NCI-H1105 treated with DMSO at 0.1 percent for 48 hours (cell line): ENCODE data around the gene FGGY.
"Not testable (repeated sequence)": the region's sequence is repeated elsewhere in the genome, so short reads cannot be mapped to it uniquely, and the experiment has no call there.

ENCODE experiments used
- DNase-seq: peaks from one replicate; lab custom pipeline; 2025; lab: John Stamatoyannopoulos, UW

FGGY gene, protein sequence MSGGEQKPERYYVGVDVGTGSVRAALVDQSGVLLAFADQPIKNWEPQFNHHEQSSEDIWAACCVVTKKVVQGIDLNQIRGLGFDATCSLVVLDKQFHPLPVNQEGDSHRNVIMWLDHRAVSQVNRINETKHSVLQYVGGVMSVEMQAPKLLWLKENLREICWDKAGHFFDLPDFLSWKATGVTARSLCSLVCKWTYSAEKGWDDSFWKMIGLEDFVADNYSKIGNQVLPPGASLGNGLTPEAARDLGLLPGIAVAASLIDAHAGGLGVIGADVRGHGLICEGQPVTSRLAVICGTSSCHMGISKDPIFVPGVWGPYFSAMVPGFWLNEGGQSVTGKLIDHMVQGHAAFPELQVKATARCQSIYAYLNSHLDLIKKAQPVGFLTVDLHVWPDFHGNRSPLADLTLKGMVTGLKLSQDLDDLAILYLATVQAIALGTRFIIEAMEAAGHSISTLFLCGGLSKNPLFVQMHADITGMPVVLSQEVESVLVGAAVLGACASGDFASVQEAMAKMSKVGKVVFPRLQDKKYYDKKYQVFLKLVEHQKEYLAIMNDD

GRCh38 chr1:59296358-59297256, at the start of gene FGGY:
FGGY (plus strand) TSS chr1:59297094; CDS start chr1:59321550, 24,456 bp downstream.
- no peak for DNase-seq

DNA sequence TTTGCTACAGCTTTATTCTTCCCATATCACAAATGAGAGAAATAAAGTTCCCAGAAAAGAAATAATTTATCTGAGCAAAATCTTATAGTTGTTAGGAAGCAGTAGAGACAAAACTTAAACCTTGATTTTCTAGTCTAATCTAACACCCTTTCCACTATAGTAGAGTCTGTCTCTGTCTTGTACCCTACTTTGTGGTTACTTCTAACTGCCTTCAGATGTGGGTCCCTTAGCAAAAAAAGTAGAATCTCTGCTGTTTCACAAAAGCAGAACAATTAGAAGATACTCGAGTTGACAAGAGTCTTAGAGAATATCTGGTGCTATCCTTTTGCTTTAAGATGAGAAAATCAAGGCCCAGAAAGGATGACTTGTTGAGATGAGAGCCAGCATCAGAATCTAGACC, 48.1 kb upstream of the FGGY start:
- no peak for DNase-seq

- DNase-seq, result no peak
Measured at GRCh38 chr1:59249396-59250137, 47.3 kb upstream of the FGGY start.

- not testable (repeated sequence) for DNase-seq
Measured at GRCh38 chr1:59251061-59251460, 45.8 kb upstream of the FGGY start.

- DNase-seq, result not testable (repeated sequence)
Measured at GRCh38 chr1:59256429-59256828, 40.5 kb upstream of the FGGY start.

- DNase-seq, result no peak
Measured at GRCh38 chr1:59258412-59259032, 38.4 kb upstream of the FGGY start.

DNA sequence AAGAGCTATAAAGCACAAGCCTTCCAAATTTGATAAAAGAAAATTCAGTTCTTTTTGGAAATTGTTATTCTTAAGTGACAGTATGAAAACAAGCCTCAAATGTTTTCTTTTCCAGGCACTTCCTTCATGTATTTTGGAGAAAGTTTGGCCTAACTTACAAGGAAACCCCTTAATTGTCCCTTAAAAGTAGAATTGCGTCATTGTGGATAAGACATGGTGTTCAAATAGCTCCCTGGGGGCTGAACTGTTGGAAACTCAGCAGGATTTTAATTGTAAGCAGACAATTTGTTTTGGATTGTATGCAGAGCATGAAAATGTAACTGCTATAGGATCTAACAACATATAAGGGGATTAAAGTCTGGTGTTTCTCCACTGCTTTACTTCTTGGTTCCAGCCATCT, 35.4 kb upstream of the FGGY start:
- no peak for DNase-seq

DNA sequence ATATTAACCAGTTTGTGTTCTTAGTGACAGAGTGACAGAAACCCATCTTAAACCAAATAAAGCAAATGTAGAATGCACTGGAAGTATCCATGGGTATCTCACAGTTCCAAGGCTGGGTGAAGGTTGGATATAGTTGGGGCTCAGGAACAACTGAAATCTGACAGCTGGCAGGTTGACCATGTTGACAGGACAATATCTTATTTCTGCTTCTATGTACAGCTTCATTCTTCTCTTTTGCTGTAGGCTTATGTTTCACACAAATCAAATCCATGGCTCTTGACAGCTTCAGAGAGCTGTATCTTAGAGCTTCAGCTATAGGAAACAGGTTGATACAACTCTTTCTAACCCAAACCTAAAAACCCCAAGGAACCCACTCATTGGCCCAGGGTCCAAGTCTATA, 34.3 kb upstream of the FGGY start:
- DNase-seq, result no peak

GRCh38 chr1:59263111-59263510, 33.8 kb upstream of the FGGY start:
- DNase-seq, result no peak

DNA sequence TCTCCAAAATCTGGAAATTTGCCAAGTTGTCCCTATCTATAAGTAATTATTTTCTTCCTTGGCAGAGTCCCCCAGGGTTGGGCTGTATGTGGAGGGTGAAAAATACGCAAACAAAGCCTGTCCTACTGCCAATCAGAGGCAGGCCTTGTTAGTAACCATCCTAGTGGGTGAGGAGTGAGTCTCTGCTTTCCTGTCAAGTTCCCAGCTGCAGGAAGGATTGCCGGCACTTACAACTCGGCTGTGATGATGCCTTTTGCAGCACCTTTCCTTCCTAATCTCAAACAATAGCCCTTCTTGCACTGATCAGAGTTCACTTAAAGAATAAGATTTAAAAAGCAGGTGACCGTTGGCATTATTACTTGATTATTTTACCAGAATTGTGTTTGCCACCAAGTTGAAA, 31.3 kb upstream of the FGGY start:
- DNase-seq, result no peak

DNA sequence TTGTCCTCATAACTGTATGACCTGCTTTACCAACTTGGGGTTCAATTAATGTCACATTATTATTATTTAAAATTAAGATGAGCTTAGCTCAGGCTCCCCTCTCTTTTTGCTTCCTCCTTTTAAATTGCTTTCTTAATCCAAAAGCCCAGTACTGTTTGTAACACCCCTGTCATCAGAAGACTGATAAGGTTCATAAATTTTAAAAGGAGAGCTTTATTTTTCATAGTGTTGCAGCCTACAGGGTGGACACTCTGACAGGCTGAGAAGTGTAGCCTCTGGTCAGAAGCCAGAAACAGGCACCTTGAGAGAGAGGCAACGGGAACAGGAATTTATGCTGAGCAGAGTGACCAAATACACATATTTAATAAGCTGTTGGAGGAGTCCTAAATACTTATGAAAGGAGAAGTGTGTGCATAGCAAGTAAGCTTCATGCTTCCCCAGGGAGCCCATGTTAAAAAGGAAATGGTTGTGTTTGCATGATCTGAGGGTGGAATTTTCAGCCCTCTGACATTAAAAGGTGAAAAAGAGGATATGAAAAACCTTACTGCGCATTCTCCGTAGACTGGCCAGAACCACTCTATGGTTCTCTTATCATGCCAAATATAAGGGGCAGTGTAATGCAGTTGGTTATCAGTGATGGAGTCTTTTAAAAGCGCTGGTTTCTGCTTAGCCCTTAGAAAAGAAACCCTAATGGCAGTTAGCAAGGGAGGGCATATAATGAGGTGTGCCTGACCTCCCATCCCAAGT, 30.5 kb upstream of the FGGY start:
- DNase-seq, result no peak

GRCh38 chr1:59266927-59267293, 30.0 kb upstream of the FGGY start:
- no peak for DNase-seq

DNA sequence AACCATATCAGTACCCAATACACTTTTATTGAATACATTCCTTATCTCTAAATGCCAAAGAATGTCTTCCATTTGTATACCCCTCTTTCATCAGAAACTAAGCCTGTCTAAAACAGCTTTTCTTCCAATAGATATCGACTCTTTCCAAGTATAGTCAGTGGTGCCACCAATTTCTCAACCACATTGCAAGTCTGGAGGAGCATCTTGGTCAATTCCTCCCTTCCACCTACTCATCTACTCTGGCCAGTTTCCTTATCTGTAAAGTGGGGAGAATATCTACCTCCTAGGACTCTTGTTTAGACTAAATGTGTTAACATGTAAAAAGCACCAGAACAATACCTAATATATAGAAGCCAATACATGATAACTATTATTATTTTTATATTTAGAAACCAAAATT, 28.5 kb upstream of the FGGY start:
- DNase-seq, result no peak

DNA sequence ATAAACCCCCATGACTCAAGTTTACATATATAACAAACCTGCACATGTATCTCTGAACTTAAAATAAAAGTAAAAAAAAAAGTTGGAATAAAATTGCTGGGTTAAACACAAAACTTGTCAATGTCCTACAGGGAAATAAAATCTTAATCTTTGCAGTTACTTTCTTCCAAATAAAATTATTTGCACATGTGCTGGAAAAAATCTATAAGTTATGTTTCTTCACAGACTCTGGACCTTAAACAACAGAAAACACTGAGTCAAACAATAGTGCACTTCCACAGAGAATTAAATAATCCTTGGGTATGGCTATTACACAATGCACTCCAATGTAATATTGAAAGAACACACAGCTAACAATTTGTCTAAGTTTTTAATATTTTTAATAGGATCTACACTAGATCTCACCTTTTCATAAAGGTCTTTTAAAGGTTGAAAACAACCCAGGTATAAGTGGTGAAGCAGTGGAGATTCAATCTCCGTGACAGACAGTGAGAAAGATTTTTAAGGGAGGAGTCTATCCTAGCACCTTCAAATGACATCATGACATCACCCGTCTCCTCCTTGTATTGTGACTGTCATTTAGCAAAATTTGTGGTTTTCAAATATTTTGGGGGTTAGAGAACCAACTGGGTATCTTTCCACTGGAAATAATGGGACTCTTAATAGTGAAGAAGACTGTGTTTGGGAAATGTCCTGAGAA, 25.2 kb upstream of the FGGY start:
- no peak for DNase-seq

DNA sequence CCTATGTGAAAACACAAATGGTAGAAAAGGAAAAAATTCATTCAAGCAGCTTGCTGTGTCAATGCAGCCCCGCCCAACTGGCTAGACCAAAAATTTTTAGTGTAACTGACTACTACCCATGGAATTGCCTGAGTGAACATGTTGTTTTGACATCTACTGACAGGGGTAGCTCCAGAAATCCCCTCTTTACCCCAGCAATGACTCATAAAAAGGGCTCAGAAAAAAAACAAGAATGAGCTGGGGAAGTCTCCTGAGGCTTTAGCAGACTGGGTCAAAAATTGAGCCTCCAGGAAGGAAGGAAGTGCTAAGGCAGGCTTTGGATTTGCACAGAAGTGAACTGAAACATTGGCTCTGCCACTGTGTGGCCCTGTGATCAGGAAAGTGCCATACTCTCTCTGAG, 24.4 kb upstream of the FGGY start:
- DNase-seq, result no peak

DNA sequence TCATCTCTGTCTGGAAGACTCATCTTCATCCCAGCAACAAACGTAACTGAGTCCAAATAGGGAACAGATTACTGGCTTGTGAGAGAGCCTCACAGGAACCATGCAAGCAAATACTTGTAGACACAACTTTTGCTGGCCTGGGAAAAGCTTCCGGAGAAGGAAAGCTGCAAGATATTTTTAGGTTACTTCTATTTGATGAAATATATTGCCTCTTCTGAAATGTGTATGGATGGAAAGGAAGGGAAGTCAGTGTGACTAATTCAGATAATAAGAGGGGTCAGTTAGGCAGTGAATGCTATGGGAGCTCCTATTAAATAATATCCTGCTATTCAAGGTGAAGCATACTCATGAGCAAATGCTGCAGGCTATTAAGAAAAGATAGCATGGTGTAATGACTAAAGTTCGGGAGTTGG, 20.4 kb upstream of the FGGY start:
- DNase-seq, result no peak

- no peak for DNase-seq
Measured at GRCh38 chr1:59278780-59279354, 18.0 kb upstream of the FGGY start.

DNA sequence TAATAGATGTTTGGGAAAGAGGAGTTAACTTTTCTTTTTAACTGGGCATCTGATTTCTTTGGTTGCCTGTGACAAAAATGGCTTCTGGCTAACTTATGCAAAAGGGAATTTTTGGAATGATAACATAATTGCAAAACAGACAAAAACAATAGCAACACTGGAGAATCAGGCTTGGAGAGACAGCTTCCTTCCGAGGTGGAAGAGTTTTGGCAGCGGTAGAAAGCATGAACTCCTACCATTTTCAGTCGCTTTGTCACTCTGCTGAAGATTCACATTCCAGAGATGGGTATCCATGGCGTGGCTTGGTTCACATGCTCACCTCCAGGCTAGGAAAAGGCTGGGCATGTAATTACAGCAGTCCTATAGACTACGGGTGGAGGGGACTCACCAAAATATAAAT, 17.2 kb upstream of the FGGY start:
- DNase-seq, result no peak

GRCh38 chr1:59282951-59283350, 13.9 kb upstream of the FGGY start:
- DNase-seq, result no peak

GRCh38 chr1:59285691-59286090, 11.2 kb upstream of the FGGY start:
- DNase-seq, result no peak
